8988T (cell line): ENCODE measurements around the gene CACNA1C.
"Not testable (repeated sequence)": the region's sequence is repeated elsewhere in the genome, so short reads cannot be mapped to it uniquely, and the experiment has no call there.

ENCODE experiments used
- DNase-seq: peaks from one replicate; pipeline ENCODE4 v3.0.0; 2011

CACNA1C gene

DNA sequence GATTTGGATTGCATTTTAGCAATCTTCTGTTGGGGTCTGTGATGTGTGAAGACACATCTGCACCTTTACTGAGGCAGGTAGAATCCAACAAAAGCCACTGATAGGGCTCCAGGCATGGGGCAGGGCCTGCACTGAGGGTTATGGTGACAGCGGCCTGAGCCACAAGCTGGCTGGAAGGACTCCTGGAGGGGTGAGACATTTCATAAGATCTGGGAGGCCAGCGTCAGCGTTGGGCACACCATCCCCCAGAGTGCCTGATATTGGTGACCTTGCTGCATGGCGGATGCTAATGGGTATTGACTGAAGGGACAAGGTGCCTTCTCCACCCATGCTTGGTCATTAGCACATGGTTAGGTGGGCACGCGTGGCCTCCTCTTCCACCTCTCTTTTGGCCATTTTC lies 187.6 kb downstream of the CACNA1C start:
- no peak for DNase-seq

DNA sequence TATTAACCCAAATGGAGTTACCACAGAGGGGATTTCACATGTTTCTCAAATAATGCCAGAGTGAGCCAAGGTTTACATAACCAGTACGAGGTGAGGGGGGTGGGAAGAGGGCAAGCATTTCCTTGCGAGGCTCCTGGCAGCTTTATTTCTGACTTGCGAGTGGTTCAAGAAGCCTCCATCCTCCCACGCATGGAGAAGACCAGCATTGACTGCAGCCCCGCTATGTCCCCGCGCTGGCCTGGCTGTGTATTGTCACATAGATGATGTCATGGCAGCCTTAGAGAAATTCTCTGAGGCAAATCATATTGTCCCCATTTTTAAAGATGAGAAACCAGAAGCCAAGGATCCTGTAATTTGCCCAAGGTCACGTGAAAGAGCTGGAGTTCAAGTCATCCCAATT lies 188.2 kb downstream of the CACNA1C start:
- no peak for DNase-seq

DNA sequence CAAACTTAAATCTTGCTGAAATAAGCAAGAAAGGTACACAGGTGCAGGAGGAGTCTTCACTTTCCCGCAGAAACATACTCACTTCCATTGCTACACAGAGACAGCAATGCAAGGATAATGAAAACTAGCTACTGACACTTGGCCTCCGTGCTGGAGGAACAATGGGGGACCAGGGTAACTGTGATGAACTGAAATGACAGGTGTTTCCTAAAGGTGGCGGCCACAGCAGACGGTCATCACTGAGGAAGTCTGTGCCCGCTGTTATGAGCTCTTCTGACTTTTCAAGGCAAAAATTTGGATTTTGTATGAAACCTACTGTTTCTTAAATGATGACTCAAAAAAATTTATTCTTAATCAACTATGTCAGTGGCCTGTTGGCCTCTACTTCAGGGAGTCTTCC lies 189.4 kb downstream of the CACNA1C start:
- DNase-seq: no peak

DNA sequence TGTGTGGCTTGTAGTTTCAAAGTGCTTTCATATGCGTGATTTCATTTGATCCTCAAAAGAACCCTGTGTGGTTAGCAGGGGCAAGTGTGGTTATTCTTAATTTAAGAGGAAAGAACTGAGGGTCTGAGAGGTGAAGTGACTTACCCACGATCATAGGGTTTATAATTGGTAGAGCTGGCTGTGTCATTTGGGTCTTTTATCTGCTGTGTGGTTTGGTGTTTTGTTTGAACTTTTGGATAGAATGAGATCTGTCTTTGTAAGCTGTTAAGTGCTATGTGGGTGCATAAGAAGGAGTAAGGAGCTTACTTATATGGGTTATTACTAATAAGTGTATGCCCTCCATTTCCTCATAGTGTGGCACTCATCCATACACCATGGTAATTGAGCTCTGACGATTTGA lies 190.0 kb downstream of the CACNA1C start:
- DNase-seq: no peak

DNA sequence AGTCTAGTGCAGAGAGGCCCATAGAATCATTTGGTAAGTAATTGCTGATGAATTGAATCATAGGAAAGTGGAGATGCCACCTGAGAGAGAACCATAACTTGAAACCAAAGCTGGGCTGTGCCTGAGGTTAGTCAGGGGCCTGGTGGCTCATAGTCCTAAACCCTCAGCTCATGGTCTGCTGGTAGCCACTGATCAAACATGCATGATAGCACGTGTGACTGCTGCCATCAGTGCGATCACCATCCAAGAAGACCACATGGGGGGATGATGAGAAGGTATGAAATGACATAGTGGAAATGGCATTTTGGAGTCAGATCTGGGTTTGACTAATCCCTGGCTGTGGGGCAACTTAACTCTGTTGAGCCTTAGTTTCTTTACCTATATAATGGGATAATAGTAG lies 190.5 kb downstream of the CACNA1C start:
- no peak for DNase-seq

DNA sequence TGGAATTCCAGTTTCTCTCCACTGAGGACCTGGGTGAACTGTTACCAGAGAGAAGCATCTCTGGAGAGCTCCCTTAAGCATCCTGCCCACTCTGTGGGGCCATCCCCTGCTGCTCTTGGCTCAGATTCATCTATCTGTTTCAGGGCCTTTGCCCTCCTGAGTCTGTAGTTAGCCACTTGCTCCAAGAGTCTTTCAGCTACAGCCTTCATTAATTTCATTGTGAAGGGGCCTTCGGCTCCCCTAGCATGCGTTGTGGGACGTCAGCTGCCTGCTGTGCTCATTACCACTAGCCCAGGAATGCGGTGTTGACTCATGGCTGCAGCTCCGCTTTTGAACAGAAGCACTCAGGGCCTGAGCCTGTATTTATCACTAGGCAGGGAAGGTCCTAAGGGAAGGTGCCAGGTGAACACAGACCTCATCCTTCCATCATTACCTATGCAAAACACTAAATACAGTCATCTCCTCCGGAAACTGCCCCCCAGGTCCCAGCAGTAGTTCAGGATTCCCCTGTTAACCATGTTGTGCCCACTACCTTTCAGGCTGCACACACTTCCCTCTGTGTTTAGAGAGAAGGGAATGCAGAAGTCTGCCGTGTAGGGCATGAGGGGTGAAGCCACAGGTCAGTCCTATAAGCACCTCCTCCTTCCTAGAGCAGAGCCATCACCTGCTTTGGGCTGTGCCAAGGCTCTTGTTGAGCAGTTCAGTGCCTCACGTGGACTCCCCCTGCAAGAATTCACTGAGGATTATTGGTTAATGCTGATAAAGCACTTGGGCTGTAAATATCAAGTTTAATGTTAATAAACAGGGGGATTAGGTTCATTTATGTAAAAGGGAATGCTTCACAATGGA lies 191.4 kb downstream of the CACNA1C start:
- DNase-seq: peak; percentile 30

DNA sequence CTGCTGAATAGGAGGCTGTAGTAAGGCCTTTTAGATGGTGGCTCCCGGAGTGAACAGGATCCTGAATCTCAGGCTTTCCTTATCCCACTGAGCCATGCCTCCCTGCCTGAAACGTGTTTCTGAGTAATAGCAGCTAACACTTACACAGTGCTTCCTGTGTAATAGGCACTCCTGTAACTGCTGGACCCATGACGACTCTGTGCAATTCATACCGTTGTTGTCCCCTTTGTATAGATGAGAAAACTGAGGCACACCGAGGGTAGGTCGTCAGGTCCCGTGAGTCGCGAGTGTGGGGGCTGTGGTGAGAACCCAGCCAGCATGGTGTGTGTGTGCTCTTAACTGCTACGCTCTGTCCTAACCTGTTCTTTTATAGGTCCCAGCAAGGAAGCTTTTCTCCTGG lies 193.6 kb downstream of the CACNA1C start:
- no peak for DNase-seq

DNA sequence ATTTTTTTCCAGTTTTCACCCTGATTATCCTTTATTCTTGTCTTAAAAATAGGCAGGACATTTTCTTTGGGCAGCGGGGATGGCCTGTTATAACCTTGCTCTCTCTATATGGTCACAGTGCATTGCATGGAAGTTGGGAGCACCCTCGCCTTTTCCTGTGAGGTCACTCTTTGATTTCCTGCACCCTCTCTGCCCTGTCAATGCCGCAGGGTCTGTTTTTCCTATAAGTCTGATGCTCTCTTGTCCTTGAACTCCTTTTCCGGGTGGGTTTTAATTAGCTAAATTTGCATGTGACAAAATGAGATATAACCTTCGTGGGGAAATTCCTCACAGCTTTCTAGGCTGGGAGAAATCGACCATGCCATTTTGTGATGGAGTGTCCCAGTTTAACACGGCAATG lies 194.3 kb downstream of the CACNA1C start:
- DNase-seq: no peak

DNA sequence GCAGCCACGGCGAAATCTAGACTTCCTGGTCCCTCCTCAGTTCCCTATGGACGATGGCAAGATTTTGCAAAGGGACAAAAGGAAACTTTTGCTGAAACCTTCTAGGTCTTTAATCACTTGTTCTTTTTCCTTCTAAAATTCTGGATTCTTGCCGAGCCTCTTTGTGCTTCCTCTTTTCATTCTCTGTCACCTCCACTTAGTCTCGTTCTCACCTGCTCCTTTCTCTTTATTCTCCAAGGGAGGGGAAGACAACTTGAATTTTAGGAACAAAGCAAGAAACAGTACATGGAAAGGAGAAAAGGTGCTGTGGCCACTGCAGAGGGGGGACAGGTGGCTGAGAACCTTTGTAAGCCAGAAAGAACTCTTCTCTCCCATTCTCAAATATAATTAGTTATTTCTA lies 194.8 kb downstream of the CACNA1C start:
- no peak for DNase-seq

DNA sequence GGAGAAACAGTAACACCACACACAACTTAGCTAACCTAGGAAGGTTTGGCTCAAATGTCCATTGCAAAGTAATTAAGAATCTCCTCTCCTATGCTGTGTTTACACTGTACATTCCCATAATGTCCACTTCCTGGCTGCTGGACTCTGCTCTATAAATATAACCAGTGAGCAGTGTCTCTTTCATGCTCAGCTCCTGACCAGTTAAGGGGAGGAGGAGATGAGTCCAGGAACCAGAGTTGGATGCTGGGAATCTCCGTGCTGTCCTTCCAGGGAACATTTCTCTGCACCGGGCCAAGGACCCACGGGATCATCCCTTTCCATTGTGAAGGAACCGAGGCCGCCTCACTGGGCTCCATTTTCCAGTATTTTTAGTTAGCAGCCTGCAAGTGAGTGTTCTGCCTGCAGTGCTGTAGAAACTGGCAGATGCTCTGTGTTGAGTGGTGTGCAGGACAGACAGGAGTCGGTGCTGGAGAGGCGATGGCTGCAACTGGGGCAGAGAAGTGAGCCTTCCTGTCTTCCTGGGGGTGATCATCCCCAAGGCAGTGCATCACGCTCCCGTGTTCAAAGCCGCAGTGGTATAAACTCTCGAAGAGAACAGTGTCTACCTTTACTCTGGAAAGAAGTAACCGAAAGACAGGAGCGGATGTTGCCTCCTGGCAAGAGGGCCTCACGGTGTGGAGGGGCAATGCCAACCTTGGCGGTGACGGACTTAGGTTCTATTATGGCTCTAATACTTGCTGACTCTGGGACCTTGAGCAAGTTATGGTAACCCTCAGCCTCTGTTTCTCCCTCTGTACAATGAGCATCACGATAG lies 195.5 kb downstream of the CACNA1C start:
- DNase-seq: no peak

DNA sequence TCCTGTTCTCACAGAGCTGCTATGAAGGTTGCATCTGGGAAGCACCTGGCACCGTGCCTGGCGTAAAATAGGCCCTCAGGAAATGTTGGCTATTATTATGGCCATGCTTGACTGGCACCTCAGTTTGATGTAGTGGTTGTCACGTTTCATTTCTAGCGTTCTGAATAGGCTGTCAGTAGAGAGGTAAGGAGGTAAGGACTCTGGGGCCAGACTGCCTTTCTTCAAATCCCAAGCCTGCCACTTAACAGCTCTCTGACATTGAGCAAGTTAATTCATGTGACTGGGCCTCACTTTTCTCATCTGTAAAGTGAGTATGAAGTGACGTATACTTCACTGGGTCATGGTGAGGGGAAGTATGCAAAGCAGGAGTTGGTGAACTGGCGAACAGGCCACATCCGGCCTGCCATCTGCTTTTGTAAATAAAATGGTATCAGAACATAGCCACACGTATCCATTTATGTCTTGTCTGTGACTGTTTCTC lies 196.2 kb downstream of the CACNA1C start:
- no peak for DNase-seq

DNA sequence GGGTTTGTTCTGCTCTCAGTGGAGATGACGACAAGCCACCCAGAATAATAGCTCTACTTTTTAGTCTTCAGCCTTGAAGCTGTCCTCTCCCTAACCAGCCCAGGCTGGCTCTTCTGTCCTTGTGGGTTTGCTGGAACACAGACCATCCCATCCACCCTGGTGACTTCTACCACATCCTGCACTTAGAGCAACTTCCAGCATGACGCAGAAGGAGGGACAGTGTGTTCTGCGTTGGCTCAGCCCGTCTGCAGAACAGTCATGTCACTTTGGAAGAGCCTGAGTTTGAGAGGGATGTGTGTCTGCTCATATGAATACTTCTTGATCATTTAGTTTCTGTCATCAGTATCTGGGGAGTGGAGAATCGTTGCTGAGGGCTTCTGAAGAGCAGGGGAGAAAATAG lies 198.0 kb downstream of the CACNA1C start:
- no peak for DNase-seq

DNA sequence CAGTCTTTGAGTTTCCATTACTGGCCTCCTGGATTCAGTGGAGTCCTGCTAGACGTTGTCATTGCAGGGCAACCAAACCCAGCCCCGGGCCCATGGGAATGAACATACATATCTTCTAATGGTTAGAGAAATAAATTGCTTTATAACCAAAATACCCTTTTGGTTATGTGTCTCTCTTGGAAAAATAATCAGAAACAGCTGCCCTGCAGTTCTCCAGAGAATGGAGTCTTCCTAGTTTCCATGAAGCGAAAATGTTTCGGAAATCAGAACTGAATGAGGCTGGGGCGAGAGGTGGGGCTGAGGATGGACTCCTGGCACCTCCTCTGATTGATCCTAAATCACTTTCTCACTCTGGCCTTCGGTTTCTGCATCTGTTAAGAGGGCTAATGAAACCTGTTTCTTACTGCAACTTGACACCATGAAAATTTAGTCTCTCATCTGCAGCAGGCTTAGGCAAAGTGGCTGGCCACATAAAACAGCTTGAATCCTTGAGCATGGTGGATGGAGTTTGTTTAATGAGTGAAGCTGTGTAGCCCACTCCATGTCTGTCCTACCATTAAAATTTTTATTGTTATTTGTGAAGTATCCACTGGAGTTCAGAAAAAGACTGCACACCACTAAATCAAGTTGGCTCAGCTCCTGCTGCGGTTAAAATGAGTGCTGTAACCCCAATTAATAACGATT lies 198.9 kb downstream of the CACNA1C start:
- no peak for DNase-seq

DNA sequence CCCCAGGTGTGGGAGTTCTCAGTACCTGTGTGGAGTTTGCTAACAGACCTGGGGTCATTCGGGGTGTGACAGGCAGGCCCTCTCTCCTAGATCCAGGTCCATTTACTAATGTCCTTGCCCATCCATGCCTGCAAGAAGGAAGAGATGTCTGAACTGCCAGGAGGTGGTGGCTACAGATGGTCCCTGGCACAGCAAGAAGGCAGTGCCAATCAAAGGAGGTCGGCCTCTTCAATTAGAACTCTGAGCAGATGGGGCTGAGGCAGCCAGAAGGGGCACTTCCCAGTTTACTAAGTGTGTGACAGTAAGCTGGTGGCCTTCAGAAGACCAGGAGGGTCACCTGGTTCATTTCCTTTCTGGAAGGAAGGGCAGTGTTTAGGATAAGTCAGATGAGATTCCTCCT lies 202.5 kb downstream of the CACNA1C start:
- DNase-seq: no peak

DNA sequence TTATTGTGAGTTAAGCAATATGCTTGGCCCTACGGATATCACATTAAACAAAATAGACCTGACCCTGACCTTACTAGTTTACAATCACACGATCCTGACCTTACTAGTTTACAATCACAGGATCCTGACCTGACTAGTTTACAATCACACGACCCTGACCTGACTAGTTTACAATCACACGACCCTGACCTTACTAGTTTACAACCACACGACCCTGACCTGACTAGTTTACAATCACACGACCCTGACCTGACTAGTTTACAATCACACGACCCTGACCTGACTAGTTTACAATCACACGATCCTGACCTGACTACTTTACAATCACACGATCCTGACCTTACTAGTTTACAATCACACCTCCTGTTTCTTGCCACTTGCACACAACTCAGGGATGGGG lies 202.9 kb downstream of the CACNA1C start:
- not testable (repeated sequence) for DNase-seq

DNA sequence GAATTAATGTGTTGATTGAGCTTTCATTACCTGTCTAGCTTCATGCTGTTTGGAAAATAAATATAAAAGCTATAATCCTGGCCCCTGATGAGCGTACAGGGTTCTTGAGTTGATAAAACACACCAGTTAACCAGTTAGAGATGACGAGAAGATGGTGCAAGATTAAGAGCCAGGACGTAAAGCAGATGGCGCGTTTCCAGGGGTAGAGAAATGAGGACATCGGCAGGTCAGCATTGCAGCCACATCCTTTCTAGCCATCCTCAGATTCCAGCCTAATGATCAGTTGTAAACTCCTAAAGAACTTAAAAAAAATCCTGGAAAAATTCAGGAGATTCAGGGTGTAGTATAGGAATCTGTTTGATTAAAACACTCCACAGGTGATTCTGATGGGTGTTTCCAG lies 203.7 kb downstream of the CACNA1C start:
- DNase-seq: no peak

DNA sequence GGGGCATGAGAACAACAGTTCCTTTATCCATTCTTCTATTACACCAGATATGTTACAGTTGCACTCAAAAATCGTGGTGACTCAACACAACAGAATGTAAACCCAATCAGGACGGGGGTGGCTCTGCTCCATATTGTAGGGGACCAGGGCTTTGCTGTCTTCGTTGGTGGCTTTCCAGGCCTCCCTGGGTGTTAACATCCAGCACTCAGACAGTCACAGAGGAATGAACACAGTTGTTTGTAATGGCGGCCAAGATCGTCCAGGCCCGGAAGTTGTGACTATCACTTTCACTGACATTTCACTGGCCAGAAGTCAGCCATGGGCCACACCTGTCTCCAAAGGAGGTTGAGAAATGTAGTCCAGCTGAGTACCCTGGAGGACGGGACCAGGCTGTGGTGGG lies 204.1 kb downstream of the CACNA1C start:
- no peak for DNase-seq

DNA sequence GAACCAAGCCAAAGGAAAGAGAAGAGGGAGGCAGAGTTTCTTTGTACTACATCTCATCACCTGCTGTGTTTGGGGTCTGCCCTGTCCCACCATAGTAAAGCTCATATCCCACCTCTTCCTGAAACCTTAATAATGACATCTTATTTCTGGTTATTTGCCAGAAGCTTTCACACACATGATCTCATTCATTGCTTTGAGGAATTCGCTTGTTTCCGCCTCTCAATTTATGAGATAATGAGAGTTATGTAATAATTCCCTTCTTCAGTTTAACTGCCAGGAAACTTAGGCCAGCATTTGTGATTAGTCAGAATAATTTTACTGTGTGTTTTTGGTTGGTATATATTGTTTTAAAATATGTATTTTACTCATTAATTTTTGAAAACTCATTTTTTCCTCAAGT lies 205.2 kb downstream of the CACNA1C start:
- no peak for DNase-seq

DNA sequence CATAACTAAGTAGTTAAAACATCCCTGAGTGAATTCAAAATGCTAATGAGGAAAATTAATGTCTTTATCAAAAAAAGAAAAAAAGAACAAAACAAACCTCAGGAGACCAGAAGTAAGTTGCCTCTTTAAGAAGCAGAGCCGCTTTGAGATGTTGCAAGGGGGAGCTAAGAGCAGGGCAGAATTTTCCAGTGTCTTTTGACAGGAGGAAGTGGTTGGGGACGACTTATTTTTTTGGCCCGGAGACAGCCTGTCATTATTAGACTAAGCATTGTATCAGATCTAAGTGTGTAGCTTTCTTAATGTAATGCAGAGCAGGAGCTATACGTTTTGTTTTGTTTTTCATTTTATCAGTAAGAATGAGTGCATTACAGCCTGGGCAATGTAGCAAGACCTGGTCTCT lies 206.6 kb downstream of the CACNA1C start:
- no peak for DNase-seq

DNA sequence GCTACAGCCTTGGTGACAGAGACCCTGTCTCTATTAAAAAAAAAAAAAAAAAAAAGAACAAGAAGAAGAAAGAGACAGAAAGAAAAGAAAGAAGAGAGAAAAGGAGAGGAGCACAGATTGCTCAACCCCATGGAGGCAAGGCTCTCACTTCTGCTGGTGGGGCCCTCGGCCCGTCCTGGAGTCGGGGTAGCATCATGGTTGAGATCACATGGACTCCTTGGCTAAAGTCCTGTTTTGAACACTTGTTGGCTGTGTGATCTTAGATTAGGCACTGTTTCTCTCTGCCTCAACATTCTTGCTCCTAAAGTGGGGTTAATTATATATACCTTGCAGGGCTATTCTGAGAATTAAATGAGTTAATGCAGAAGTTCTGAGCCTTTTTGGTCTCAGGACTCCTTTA lies 207.7 kb downstream of the CACNA1C start:
- no peak for DNase-seq

DNA sequence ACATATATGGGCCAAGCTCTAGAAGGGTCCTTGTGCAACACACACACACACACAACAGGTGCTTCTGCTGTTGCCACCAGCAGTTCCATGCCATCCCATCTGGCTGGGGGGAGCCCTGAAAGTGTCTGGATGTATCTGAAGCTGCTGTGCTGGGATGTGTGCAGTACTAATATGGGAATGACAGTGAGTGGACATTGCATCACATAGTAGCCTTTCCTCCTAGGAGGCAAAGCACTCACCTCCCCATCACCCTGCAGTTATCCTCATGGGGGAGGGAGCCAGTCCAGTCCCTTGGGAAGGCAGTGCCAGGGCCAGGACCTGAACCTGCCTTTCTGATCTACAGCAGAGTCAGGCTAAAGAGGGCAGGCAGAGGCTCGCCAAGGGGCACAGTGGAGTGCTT lies 208.9 kb downstream of the CACNA1C start:
- DNase-seq: no peak

DNA sequence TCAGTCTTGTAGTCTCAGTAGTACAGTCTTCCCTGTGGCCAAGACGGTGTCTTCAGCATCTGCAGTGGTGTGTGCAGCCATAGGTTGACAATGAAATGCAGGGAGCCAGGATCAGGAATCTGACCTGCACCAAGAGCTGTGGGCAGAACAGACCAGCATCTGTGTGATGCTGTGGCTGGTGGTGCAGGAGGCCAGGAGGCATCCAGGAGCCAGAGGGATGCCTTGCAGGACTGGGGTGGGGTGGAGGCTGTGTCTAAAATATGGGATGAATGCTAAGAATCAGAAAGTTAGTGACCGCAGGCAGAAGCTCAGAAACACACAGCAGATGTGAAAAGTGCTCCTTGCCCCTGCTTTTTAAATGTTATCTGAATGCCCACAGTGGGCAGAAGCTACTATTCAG lies 209.7 kb downstream of the CACNA1C start:
- no peak for DNase-seq

DNA sequence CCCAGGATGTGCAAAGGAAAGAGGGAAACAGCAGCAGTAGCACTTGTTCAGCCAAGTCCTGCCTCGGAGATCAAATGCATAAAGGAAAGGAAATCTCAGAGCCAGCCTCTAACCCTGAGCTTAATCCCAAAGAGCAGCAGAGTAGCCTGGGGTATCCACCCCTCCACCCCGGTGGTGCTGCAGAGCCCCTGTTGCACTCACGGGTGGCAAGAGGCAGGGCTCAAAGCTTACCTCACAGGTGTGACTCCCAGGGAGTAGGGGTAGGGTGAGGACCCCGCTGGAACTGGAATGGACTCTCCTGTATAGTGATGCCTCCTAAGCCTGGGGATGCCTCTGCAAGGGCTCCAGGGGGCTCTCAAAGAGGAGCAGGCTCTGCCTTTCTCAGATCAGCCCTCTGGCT lies 211.1 kb downstream of the CACNA1C start:
- no peak for DNase-seq
